Ureter (tissue), 1 donor: ENCODE measurements around the gene WDR18. TPM values are rescaled to one million over a fixed set of nuclear protein-coding genes. Genes with fewer than 3 reads are reported as not detected.
A peak's percentile ranks its signal among the peaks of the same experiment; 100 is the strongest.
"Not testable (repeated sequence)": the region's sequence is repeated elsewhere in the genome, so short reads cannot be mapped to it uniquely, and the experiment has no call there.

ENCODE experiments used
- DNase-seq: peaks from one replicate; pipeline ENCODE4 v3.0.0-alpha.2; 2020; ENCODE audit warnings: low spot score
- total RNA-seq: library from RNA; stranded (reverse); gene quantifications from one replicate; pipeline ENCODE4 v1.2.4, GENCODE V29; 2023
- donor health status: DM: yes; HTN: yes; CAD: no.

WDR18 gene
- total RNA-seq, 1 donor from 2014 or later: 36.6 TPM

DNA sequence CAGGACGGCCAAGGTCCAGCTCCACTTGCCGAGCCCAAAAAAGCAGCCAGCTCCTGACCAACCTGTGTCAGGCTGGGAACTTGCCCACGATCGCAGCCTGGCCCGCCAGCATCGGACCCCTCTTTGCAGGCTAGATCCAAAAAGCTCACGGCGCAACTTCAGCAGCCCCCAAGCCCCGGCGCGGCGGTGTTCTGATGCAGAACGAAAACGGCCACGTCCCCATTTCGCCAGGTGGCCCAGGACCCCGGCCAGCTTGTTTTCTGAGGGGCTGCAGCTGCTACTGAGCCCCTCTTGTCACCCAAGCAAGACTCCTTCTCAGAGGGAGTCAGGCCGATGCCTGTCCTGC, 35.4 kb downstream of the WDR18 start:
- no peak for DNase-seq

DNA sequence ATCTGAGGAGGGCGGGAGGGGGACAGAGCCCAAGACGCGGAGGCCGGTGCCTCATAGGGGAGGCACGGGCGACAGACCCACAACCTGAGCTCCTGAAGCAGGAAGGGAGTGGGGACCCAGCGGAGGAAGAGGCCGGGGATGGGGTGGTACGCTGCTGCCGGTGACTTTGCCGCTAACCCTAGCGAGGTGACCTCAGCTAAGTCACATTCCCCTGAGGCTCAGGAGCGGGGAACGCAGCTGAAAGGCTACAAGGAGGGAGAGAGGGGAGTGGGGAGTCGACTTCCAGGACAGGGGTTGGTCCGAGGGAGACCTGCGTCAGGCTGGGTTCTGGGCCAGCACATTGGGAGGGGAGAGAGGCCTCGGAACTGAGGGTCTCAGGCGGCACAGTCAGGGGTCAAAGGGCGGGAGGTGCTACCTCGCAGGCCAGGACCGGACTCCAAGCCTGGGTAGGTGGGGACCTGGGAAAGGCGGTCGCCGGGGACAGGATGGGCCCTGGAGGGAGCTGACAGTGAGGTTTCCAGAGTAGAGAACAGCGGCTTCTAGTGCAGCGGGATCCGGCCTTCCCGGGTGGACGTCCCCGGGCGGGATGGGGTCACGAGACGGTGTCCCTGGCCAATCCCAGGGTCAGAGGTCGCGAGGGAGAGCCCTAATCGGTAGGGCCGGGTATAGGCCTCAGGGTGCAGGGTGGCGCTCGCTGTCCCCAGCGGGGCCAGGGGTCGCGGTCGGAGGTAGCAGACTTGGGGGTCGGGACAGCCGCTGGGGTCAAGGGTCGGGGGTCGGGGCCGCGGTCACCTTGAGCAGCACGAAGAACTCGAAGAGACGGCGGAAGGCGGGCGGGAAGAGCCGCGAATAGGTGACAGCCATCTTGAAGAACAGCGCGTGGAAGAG, 36.1 kb downstream of the WDR18 start:
- DNase-seq: no peak

DNA sequence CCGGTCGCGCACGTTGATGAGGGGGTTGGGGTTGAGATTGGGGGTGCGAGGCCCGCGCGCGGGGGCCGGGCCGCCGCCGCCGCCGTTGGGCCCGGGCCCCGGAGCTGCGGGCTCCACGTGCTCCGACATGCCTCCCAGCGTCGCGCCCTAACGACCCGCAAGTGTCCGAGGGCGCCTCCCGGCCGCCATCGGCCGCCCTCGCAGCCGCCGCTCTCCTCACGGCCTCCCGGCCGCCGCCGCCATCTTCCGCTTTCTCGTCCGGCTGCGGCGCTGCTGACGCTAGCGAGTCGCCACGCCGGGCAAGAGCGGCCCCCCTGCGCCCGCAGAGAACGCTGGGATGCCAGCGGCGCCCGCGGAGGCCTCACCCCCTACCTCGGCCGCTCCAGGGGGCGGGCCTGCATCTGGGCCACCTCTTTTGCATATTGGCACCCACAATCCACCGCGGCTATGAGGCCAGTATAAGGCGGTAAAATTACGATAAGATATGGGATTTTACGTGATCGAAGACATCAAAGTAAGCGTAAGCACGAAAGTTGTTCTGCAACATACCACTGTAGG, 36.8 kb downstream of the WDR18 start, which contains the start of gene TMEM259:
TSS of gene TMEM259 (minus strand) at position 256 of the 558 bp plus-strand sequence. CDS start at position 129, 127 bp downstream.
- DNase-seq: peak; percentile 98

GRCh38 chr19:1023883-1024188, 39.7 kb downstream of the WDR18 start:
- not testable (repeated sequence) for DNase-seq

GRCh38 chr19:1025080-1025479, 40.9 kb downstream of the WDR18 start:
- DNase-seq: not testable (repeated sequence)

GRCh38 chr19:1025960-1026782, 42.0 kb downstream of the WDR18 start, which contains the start of gene CNN2:
Gene CNN2 (plus strand): TSS chr19:1026608. CDS start chr19:1026662, 54 bp downstream.
- DNase-seq: peak; percentile 86

DNA sequence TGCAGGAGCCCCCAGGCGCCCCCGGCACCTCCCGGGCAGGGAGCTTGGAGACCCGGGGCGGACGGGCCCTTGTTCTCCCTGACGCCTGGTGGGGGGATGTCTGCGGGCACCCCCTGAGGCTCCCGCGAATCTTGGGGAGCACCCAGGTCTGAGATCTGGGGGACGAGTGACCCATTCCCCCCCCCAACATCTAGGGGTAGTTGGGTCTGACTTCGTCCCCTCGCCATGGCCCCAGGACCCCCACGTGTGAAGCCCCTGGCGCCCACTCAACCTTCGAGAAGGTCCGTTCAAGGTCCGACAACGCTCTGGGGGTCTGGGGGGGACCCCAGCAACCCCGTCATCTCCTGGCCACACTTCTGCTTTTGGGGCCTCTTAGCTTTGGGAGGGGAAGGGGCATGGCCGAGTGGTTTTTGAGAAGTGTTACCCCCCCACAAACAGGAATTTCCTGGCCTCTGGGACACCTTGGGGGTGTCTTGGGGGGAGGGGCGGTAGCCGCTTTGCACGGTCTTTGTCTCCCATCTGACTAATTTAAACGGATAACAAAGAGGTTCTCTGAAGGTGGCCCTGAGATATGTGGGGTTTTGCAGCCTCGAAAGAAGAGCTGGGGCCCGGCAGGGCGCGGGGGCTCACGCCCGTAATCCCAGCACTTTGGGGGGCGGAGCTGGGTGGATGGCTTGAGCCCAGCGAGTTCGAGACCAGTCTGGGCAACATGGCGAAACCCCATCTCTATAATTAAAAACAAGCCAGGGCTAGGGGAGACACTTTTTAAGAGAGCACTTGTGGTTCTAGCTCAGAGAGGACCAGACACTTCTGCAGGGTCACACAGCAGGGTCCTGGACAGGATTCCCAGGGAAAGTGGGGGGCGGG, 42.9 kb downstream of the WDR18 start:
- no peak for DNase-seq

- DNase-seq: no peak
These were observed 43.5 kb downstream of the WDR18 start for GRCh38 chr19:1027650-1028061.

- DNase-seq: peak; percentile 84
These were observed 44.1 kb downstream of the WDR18 start for GRCh38 chr19:1028062-1028926.

DNA sequence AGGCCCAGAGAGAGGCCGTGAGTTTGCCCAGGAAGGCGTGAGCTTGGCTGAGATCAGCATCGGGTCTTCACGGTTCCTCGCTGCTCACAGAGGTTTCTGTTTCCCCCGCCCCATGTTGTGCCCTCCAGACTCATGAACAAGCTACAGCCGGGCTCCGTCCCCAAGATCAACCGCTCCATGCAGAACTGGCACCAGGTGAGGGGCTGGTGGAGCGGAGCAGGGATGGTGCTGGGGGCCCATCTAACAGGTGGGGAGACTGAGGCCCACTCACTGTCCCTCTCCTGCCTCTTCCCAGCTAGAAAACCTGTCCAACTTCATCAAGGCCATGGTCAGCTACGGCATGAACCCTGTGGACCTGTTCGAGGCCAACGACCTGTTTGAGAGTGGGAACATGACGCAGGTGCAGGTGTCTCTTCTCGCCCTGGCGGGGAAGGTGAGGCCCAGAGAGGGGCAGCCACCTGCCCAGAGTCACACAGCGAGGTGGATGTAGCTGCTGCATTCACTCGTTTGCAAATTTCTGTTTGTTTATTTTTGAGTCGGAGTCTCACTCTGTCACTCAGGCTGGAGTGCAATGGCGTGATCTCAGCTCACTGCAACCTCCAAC, 48.2 kb downstream of the WDR18 start:
- DNase-seq: no peak

DNA sequence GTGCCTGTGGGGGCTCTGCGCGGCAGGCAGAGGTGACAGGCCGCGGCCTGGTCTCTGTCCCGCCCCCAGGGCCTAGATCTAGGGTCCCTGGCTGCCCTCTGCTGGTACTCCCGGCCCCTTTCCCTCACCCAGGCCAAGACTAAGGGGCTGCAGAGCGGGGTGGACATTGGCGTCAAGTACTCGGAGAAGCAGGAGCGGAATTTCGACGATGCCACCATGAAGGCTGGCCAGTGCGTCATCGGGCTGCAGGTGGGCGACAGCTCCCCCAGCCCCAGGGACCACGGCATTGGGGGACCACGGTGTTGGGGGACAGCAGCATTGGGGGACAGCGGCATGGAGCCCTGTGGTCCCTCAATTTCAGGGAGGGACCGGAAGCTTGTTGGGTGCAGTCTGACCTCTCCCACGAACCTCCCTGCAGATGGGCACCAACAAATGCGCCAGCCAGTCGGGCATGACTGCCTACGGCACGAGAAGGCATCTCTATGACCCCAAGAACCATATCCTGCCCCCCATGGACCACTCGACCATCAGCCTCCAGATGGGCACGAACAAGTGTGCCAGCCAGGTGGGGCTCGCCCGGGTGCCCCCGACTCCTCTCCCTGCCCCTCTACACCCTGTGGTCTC, 52.0 kb downstream of the WDR18 start:
- DNase-seq: no peak

DNA sequence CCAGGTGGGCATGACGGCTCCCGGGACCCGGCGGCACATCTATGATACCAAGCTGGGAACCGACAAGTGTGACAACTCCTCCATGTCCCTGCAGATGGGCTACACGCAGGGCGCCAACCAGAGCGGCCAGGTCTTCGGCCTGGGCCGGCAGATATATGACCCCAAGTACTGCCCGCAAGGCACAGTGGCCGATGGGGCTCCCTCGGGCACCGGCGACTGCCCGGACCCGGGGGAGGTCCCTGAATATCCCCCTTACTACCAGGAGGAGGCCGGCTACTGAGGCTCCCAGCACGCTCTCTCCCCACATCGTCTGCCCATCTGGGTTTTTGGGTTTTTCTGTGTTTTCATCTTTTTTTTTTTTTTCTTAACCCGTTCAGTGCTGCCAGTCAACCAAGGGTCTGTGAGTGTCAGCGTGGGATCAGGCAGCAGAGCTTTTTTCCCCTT, 53.5 kb downstream of the WDR18 start:
- DNase-seq: no peak

DNA sequence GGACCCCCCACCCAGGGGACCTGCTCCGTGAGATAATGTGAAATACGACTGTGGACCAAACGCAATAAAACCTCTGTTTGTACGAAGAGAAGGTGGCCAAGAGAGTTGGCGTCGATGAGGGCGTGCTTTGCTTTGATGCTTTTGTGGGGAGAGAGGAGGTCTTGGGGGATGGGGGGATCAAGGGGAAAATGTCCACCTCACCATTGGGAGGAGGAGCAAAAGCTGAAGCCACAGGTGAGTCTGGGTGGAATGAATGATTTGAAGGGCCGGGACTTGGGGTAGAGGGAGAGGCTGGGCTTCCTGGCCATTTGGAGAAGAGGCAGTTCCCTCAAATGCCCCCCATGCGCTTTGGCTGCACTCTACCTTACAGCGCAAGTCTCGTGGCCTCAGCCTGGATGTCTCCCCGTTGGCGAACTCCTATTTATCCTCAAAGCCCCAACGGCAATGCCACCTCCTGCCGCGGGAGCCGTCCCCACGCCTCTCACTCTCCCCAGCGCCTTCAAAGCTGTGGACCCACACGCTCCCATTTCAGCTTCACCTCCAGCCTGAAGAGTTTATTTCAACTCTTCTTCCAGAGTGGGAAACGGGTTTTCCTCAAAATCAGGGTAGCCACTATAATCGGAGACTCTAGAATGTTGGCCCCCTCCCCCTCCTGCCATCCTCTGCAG, 55.0 kb downstream of the WDR18 start:
- DNase-seq: no peak

DNA sequence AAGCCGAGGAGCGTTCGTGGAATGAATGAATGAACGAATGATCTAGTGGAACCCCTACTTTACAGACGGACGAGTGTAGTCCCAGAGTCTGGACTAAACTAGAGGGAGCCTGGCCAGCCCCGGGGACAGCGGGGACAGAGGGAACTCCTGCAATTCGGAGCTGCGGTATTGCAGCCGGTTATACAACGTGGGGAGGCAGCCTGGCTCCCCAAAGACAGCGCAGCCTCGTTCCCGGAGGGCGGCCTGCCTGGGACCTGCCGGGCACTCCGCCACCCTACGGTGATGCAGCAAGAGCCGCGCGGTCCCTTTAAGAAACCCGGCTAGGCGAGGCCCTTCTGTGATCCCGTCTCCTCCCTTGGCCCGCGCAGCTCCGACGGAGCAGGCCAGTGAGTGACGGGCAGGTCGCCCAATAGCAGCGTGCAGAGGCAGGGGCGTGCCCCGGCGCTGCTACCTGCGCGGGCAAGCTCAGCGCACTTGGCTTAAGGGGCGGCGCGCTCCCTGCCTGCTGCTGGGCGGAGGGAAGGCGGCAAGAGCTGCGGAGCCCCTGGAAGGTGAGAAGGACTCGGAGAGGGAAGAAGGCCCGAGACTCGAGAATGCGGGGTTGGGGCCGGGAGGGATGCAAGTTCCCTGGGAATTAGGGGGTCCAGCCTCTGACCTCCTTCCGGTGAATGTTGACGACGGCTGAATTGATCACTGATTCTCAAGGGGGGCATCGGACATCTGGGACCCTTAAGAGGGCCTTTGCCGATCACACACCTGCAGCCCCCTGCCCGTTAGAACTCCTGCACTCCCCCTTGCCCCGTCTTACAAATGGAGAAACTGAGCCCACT, 55.7 kb downstream of the WDR18 start, which contains the start of gene ABCA7:
TSS of gene ABCA7 (plus strand) at position 462 of the 830 bp plus-strand sequence. CDS start 1,255 bp downstream, outside the sequence.
- peak; percentile 99 for DNase-seq

- peak; percentile 89 for DNase-seq
These were observed 56.5 kb downstream of the WDR18 start for GRCh38 chr19:1040476-1041271.

DNA sequence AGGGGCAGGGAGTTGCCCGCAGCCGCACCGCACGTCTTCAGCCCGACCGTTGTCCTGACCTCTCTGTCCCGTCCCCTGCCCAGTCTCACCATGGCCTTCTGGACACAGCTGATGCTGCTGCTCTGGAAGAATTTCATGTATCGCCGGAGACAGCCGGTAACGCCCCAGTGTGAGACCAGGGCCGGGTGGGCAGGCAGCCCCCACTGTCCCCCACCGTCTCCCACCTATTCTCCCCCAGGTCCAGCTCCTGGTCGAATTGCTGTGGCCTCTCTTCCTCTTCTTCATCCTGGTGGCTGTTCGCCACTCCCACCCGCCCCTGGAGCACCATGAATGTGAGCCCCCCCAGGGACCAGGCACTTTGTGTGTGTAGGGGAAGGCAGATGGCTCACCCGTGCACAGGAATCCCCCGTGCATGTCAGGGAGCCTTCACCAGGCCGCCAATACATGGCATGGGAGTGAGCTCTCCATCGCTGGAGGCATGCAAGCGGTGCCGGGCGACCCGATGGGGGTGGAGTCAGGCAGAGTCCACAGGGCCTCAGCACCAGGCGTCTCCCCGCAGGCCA, 57.2 kb downstream of the WDR18 start:
- DNase-seq: no peak
